AG04450 (cell line): ENCODE data around the gene SEMA4D. TPM values are rescaled to one million over a fixed set of nuclear protein-coding genes. Genes with fewer than 3 reads are reported as not detected.

Experiments
- CTCF ChIA-PET: fragments of 300-600, 350-600 bp; formaldehyde crosslinking; extraction: SDS; loops from one replicate; lab custom pipeline; 2022; ENCODE audit warnings: antibody characterized with exemption, inconsistent platforms; lab: Charles Lee
- POLR2A ChIA-PET: fragments of 350-600 bp; formaldehyde crosslinking; extraction: SDS; loops from one replicate; lab custom pipeline; 2021; ENCODE audit warnings: antibody characterized with exemption, inconsistent platforms; lab: Yijun Ruan, JAX
- DNase-seq: peaks from one replicate; pipeline ENCODE4 v3.0.0-alpha.2; 2011; ENCODE audit warnings: low read depth, low spot score
- H3K27ac ChIP-seq: one replicate; pipeline ENCODE4 v1.5.1; 2012; ENCODE audit warnings: low read depth, low read length, control low read depth
- H3K27me3 ChIP-seq: one replicate; pipeline ENCODE4 v1.6.0; 2012; ENCODE audit warnings: low read length; ENCODE audit not compliant: control insufficient read depth, insufficient read depth
- H3K4me3 ChIP-seq: 2 replicates; pipeline ENCODE4 v1.5.1; 2011; ENCODE audit warnings: mild to moderate bottlenecking, low read depth, low read length, control low read depth
- H3K9me3 ChIP-seq: 2 replicates; pipeline ENCODE4 v1.5.1; 2012; ENCODE audit warnings: low read length; ENCODE audit not compliant: control insufficient read depth, insufficient read depth
- polyA plus RNA-seq: library from polyadenylated mRNA; depleted of rRNA; stranded (reverse); fragments of >200 nt; gene quantifications from 2 replicates; pipeline ENCODE4 v1.2.3, GENCODE V29; 2011
- TF ChIP-seq, protein P1 (sequence below): IDR thresholded peaks from 2 replicates; pipeline ENCODE4 v1.5.1; 2011; ENCODE audit warnings: low read depth, low read length, control low read depth, inconsistent platforms

Gene SEMA4D
- polyA plus RNA-seq, 1 experiment = 2.8 TPM

DNA sequence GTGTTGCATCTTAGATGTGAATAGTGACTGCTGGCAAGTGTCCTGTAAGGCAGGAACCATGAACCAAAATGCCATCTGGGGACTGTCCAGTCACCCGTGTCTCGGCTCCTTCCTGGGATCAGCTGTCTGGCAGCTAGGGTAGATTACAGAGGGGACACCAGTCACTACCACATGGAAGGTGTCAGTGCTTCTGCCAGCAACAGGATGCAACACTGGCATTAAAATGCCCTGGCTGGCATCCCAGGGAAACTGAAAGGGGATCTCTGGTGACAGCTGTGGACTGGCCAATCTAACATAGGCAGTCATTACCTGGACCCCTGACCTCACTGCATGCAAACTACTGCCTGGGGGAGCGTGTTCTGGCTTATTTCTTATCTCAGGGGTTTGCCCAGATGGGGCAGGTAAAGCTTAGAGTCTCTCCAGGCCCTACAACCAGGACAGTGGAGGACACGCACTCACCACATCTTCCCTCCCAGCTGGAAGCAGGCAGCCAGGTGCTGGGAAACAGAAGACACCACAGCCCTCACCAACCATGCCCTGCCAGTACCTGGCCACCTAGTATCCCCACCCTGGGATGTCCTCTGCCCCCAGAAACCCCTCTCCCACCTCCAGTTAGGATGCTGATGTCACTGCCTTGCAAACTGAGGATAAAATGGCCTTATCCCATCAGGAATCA lies 83.8 kb downstream of the SEMA4D start:
- Histone ChIP-seq H3K27me3 (peaks cover 5% of the 10 kb centered on the region), H3K4me3 (no peak overlapping the region), H3K27ac (no peak overlapping the region), H3K9me3 (peaks cover 13% of the 10 kb centered on the region)
- DNase-seq = no peak
- TF ChIP-seq, protein P1, sequence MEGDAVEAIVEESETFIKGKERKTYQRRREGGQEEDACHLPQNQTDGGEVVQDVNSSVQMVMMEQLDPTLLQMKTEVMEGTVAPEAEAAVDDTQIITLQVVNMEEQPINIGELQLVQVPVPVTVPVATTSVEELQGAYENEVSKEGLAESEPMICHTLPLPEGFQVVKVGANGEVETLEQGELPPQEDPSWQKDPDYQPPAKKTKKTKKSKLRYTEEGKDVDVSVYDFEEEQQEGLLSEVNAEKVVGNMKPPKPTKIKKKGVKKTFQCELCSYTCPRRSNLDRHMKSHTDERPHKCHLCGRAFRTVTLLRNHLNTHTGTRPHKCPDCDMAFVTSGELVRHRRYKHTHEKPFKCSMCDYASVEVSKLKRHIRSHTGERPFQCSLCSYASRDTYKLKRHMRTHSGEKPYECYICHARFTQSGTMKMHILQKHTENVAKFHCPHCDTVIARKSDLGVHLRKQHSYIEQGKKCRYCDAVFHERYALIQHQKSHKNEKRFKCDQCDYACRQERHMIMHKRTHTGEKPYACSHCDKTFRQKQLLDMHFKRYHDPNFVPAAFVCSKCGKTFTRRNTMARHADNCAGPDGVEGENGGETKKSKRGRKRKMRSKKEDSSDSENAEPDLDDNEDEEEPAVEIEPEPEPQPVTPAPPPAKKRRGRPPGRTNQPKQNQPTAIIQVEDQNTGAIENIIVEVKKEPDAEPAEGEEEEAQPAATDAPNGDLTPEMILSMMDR = no peak
- ChIA-PET CTCF (no interaction called here), POLR2A (no interaction called here)

DNA sequence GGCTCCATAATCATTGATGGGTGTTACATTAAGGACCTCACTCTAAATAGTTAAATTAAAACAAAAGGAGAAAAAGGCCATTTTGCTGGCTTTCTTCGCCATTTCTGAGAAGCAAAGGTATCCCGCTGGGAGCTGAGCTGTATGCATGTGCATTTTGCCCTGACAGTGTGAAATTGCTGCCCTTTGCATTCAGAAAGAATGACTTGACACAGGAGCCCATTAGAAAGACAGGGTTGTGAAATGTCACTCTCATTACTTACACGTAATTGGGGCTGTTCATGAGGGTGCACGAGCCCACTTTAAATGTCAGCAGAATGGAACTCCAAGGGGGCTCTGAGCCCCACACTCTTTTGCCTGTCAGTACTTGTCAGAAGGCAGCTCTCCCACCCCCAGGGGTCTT lies 85.0 kb downstream of the SEMA4D start:
- H3K4me3 ChIP-seq = no peak overlapping the region
- CTCF ChIA-PET = no interaction called here
- no peak overlapping the region for H3K27ac ChIP-seq
- peaks cover 13% of the 10 kb centered on the region for H3K9me3 ChIP-seq
- DNase-seq = no peak
- POLR2A ChIA-PET = no interaction called here
- TF ChIP-seq, protein P1 = no peak
- peaks cover 5% of the 10 kb centered on the region for H3K27me3 ChIP-seq

DNA sequence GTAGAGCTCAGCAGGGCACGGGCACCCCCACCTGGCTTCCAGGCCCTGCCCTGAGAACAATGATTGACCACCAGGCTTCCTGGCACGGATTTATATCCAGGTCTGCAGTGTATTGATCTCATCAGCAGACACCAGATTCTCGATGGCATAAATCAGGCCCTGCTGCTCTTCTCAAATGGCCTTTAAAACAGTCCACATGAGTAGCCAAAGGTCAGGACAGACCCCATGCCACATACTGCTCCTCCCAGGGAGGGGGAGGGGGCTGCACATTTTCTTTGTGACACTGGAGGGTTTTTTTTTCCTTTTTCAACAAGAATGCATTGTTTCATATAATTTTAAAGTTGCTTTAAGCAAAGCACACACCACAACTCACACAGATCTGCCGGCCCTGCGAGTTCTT lies 85.4 kb downstream of the SEMA4D start:
- H3K27ac ChIP-seq = no peak overlapping the region
- peaks cover 11% of the 10 kb centered on the region for H3K9me3 ChIP-seq
- POLR2A ChIA-PET = no interaction called here
- H3K27me3 ChIP-seq = peaks cover 5% of the 10 kb centered on the region
- H3K4me3 ChIP-seq = no peak overlapping the region
- CTCF ChIA-PET = no interaction called here
- no peak for DNase-seq
- TF ChIP-seq, protein P1 = no peak

DNA sequence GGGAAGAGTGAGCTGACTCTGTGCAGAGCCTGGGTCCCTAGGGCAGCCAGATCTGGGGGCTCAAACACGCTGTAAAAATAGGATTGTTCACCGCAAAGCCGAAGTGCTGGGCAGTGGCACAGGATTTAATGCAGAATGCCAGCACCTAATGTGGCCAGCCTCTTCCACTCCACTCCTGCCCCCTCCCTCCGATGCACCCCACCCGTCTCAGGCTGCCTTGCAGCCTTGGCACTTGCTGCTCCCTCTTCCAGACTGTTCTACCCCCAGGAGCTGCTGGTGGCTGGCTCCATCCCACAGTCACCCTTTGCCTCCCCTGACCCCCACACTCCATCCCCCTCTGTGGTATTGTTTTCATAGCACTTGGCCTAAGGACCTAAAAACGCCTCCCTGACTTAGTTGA lies 86.2 kb downstream of the SEMA4D start:
- TF ChIP-seq, protein P1 = no peak
- ChIA-PET POLR2A (no interaction called here), CTCF (no interaction called here)
- no peak for DNase-seq
- Histone ChIP-seq H3K27me3 (peaks cover 5% of the 10 kb centered on the region), H3K4me3 (no peak overlapping the region), H3K9me3 (peaks cover 10% of the 10 kb centered on the region), H3K27ac (no peak overlapping the region)

DNA sequence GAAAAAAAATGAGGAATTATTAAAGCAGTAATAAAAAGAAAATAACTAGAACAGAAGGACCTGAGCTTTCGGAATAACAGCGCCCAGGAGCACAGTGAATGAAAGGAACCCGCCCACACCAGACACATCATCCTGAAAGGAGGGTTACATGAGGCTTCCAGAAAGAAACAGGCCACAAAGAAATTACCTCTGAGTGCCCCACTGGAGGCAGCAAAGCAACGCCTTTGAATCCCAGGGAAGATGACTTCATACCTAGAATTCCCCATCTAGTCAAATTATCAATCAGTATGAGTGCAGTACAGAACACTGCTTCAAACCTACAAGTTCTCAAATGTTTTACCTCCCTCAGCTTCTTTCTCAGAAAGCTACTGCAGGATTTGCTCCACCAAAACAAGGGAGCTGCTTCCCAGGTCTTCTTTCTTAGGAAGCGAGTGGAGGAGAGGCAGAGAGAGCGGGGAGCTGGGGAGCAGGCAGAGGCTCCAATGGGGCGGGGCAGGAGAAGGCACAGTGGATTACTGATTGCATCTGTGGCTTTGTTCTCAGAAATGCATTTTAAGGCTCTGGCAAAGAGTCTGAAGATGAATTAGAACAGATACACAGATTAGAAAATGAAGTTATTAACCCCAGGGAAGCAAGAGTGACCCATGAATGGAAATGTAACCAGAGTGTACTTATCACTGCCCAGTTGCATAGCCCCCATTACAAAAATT lies 87.1 kb downstream of the SEMA4D start:
- POLR2A ChIA-PET = no interaction called here
- peaks cover 5% of the 10 kb centered on the region for H3K27me3 ChIP-seq
- peaks cover 10% of the 10 kb centered on the region for H3K9me3 ChIP-seq
- CTCF ChIA-PET = interaction anchor here (0.8 kb wide), 1 partner anchor 138 kb away, joined by 3 read pairs; no protein-coding TSS in a partner anchor
- no peak overlapping the region for H3K27ac ChIP-seq
- H3K4me3 ChIP-seq = no peak overlapping the region
- no peak for DNase-seq
- TF ChIP-seq, protein P1 = no peak
